ENCODE measurements around the gene POLRMT. TPM values are rescaled to one million over a fixed set of nuclear protein-coding genes. Genes with fewer than 3 reads are reported as not detected.

The POLRMT gene
- total and polyA plus RNA-seq, 4 donors, result 16.0 to 41.4 (median 35.1) TPM

DNA sequence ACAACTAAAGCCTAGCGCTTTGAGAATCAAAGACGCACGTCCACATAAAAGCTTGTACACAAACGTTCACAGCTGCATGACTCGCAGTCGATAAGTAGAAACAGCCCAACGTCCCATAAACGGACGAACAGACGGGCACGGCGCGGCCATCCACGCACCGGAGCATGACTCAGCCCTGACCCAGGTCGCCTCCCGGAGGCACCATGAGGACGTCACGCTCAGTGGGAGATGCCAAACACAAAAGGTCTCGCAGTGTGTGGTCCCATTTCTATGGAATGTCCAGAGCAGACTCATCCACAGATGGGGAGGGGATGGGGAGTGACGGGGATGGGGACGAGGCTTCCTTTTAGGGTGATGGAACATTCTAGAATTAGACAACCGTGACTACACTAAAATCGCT, 9.4 kb downstream of the POLRMT start:
- no peak for DNase-seq (ENCODE audit: low spot score)
- Histone ChIP-seq H3K4me3 (ENCODE audit: low read depth in 1 of 3, low read length in 3 of 3) (no peak overlapping the region), H3K9me3 (ENCODE audit: control insufficient read depth in 4 of 4, low read length in 3 of 4) (no peaks in the 10 kb centered on the region), H3K27me3 (ENCODE audit: control insufficient read depth in 4 of 4, insufficient read depth in 4 of 4, low read length in 3 of 4) (no peaks in the 10 kb centered on the region), H3K27ac (ENCODE audit: low read depth in 1 of 2, low read length in 2 of 2) (no peak overlapping the region), H3K36me3 (ENCODE audit: control insufficient read depth in 4 of 4, insufficient read depth in 3 of 4, low read depth in 1 of 4, low read length in 3 of 4) (peaks cover 8 to 54% (median 27%) of the 10 kb centered on the region in 4 donors), H3K9ac (ENCODE audit: low read depth in 1 of 2, low read length in 2 of 2) (no peak overlapping the region), H3K4me1 (ENCODE audit: control insufficient read depth in 4 of 4, insufficient read depth in 4 of 4, low read length in 3 of 4) (no peaks in the 10 kb centered on the region)
- 92% methylated on average over 24 of the region's 24 CpGs for WGBS
- no peak for TF ChIP-seq SP1 (IDR thresholded peaks at IDR 0.05)
- no peak for TF ChIP-seq JUND (IDR thresholded peaks at IDR 0.05)
- TF ChIP-seq GABPA (IDR thresholded peaks at IDR 0.05 in 1 of 2, conservative IDR thresholded peaks at IDR 0.05 in 1 of 2), result no peak
- no peak for TF ChIP-seq TAF1 (conservative IDR thresholded peaks at IDR 0.05)
- TF ChIP-seq FOXA2 (IDR thresholded peaks at IDR 0.05), result no peak
- TF ChIP-seq HNF4G (IDR thresholded peaks at IDR 0.05), result no peak
- TF ChIP-seq RXRA (IDR thresholded peaks at IDR 0.05), result no peak
- no peak for TF ChIP-seq RAD21 (IDR thresholded peaks at IDR 0.05)
- TF ChIP-seq FOXA1 (IDR thresholded peaks at IDR 0.05), result no peak
- TF ChIP-seq, protein P1, sequence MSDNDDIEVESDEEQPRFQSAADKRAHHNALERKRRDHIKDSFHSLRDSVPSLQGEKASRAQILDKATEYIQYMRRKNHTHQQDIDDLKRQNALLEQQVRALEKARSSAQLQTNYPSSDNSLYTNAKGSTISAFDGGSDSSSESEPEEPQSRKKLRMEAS (IDR thresholded peaks at IDR 0.05), result no peak
- TF ChIP-seq YY1 (IDR thresholded peaks at IDR 0.05), result no peak
- TF ChIP-seq, protein P2, sequence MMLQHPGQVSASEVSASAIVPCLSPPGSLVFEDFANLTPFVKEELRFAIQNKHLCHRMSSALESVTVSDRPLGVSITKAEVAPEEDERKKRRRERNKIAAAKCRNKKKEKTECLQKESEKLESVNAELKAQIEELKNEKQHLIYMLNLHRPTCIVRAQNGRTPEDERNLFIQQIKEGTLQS (IDR thresholded peaks at IDR 0.05), result no peak
- TF ChIP-seq HNF4A (conservative IDR thresholded peaks at IDR 0.05), result no peak
- TF ChIP-seq EGR1 (IDR thresholded peaks at IDR 0.05; ENCODE audit: low read depth in 2 of 2), result no peak
- TF ChIP-seq, protein P3, sequence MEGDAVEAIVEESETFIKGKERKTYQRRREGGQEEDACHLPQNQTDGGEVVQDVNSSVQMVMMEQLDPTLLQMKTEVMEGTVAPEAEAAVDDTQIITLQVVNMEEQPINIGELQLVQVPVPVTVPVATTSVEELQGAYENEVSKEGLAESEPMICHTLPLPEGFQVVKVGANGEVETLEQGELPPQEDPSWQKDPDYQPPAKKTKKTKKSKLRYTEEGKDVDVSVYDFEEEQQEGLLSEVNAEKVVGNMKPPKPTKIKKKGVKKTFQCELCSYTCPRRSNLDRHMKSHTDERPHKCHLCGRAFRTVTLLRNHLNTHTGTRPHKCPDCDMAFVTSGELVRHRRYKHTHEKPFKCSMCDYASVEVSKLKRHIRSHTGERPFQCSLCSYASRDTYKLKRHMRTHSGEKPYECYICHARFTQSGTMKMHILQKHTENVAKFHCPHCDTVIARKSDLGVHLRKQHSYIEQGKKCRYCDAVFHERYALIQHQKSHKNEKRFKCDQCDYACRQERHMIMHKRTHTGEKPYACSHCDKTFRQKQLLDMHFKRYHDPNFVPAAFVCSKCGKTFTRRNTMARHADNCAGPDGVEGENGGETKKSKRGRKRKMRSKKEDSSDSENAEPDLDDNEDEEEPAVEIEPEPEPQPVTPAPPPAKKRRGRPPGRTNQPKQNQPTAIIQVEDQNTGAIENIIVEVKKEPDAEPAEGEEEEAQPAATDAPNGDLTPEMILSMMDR (IDR thresholded peaks at IDR 0.05; ENCODE audit: low read depth, low read length, missing input control), result no peak
- no peak for TF ChIP-seq NR2F2 (IDR thresholded peaks at IDR 0.05)
- TF ChIP-seq, protein P4, sequence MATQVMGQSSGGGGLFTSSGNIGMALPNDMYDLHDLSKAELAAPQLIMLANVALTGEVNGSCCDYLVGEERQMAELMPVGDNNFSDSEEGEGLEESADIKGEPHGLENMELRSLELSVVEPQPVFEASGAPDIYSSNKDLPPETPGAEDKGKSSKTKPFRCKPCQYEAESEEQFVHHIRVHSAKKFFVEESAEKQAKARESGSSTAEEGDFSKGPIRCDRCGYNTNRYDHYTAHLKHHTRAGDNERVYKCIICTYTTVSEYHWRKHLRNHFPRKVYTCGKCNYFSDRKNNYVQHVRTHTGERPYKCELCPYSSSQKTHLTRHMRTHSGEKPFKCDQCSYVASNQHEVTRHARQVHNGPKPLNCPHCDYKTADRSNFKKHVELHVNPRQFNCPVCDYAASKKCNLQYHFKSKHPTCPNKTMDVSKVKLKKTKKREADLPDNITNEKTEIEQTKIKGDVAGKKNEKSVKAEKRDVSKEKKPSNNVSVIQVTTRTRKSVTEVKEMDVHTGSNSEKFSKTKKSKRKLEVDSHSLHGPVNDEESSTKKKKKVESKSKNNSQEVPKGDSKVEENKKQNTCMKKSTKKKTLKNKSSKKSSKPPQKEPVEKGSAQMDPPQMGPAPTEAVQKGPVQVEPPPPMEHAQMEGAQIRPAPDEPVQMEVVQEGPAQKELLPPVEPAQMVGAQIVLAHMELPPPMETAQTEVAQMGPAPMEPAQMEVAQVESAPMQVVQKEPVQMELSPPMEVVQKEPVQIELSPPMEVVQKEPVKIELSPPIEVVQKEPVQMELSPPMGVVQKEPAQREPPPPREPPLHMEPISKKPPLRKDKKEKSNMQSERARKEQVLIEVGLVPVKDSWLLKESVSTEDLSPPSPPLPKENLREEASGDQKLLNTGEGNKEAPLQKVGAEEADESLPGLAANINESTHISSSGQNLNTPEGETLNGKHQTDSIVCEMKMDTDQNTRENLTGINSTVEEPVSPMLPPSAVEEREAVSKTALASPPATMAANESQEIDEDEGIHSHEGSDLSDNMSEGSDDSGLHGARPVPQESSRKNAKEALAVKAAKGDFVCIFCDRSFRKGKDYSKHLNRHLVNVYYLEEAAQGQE (IDR thresholded peaks at IDR 0.05), result no peak
- TF ChIP-seq, protein P5, sequence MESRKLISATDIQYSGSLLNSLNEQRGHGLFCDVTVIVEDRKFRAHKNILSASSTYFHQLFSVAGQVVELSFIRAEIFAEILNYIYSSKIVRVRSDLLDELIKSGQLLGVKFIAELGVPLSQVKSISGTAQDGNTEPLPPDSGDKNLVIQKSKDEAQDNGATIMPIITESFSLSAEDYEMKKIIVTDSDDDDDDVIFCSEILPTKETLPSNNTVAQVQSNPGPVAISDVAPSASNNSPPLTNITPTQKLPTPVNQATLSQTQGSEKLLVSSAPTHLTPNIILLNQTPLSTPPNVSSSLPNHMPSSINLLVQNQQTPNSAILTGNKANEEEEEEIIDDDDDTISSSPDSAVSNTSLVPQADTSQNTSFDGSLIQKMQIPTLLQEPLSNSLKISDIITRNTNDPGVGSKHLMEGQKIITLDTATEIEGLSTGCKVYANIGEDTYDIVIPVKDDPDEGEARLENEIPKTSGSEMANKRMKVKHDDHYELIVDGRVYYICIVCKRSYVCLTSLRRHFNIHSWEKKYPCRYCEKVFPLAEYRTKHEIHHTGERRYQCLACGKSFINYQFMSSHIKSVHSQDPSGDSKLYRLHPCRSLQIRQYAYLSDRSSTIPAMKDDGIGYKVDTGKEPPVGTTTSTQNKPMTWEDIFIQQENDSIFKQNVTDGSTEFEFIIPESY (IDR thresholded peaks at IDR 0.05), result no peak

Measured in liver (tissue), 9 donors.